HG03097 (cell line): ENCODE measurements around the gene KCTD13.
"Not testable (repeated sequence)": the region's sequence is repeated elsewhere in the genome, so short reads cannot be mapped to it uniquely, and the experiment has no call there.

Experiments used
- ATAC-seq: cut with Tn5 transposase; IDR thresholded peaks from one replicate; pipeline ENCODE4 v1.9.1; 2021; ENCODE audit not compliant: unreplicated experiment, low FRiP score

KCTD13 gene

DNA sequence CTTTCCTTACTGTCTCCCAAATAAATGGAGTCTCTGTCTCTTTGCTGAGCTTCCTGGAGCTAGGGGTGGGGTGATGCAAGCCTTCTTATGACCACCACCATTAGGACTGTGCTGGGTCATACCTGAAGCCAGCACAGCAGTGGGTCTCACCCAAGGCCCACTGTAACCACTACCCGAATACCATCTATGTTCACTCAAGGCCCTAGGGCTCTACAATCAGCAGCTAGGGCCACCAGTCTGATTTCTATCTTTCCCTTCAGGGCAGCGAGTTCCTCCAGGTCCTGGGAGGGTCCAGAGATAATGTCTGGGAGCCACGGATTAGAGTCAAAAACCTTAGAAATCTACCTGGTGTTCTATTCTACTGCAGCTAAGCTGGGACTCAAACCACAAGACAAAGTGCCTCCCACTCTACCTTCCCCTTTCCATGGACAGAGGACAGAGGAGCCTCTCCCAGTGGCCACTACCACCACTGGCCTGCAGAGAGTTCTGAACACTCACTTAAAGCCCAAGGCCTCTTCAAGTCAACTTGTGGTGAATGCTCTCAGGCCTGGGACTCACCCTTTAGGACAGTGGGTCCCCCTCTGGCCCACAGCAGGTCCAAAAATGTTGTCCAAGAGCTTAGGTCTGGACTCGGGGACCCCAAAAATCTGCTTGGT, 24.9 kb upstream of the KCTD13 start:
- ATAC-seq = no peak

GRCh38 chr16:29947897-29948296, 21.9 kb upstream of the KCTD13 start:
- no peak for ATAC-seq

GRCh38 chr16:29943846-29944799, 18.1 kb upstream of the KCTD13 start:
- no peak for ATAC-seq

DNA sequence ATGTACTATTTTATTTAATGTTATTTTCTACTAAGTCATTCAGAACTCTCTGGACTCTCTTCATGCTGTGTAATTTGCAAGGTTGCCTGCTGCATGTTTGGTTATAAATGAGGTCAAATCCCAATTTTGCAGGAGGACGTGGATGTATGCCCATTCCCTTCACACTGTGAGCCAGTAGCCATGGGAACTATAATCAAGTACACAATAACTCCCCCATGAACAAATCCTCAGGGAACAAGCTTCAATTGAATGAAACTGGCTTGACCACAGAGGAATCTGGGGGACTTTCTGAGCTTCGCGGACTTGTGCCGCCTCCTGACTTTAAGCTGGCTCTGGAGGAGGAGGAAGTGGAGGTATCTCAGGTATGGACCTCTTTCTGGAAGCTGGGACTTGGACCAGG, 14.6 kb upstream of the KCTD13 start:
- no peak for ATAC-seq

DNA sequence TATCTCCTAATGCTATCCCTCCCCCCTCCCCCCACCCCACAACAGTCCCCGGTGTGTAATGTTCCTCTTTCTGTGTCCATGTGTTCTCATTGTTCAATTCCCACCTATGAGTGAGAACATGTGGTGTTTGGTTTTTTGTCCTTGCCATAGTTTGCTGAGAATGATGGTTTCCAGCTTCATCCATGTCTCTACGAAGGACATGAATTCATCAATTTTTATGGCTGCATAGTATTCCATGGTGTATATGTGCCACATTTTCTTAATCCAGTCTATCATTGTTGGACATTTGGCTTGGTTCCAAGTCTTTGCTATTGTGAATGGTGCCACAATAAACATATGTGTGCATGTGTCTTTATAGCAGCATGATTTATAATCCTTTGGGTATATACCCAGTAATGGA, 5.7 kb upstream of the KCTD13 start:
- not testable (repeated sequence) for ATAC-seq

- no peak for ATAC-seq
Measured at GRCh38 chr16:29927070-29927905, 1.3 kb upstream of the KCTD13 start.

GRCh38 chr16:29926711-29927052, 656 bp upstream of the KCTD13 start:
- peak; percentile 26 for ATAC-seq

GRCh38 chr16:29925105-29925756, 795 bp downstream of the KCTD13 start:
- ATAC-seq = no peak

DNA sequence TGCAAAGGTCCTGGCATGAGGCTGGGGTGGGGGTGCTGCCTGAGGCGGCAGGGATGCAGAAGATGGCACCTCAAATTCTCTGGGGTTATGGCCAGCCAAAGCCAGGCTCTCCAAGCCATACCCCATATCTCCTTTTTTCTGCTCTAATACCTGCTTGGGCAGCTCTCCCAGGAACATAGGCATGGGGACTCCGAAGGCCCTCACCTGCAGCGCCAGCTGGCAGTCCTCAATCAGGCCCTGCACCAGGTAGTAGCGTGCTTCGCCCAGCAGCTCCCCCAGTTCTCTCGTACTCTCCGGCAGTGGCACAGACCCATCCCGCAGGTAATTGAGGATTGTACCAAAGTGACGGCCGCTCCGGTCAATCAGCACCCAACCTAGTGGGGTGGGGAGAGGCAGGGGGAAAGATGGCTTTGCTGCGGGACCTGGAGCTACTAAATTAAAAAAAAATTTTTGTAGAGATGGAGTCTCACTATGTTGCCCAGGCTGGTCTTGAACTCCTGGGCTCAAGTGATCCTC, 3.0 kb downstream of the KCTD13 start:
- no peak for ATAC-seq

GRCh38 chr16:29922326-29922725, 3.7 kb downstream of the KCTD13 start:
- ATAC-seq = no peak

DNA sequence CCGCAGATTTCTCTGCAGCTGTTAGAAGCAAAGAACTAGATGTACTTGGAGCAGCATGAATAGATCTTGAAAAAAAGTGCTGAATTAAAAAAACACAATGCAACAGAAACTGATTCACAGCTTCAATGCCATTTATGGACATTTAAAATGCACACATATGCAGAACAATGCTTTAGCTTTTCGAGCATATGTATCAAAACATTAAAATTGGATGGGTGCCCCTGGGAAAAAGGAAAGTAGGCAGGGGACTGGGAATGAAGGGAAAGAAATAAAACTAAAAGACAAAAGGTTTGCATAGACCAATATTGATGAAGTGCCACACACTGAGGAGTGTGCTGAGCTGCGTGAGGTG, 5.0 kb downstream of the KCTD13 start:
- no peak for ATAC-seq

- no peak for ATAC-seq
Measured at GRCh38 chr16:29920288-29921033, 5.6 kb downstream of the KCTD13 start.

DNA sequence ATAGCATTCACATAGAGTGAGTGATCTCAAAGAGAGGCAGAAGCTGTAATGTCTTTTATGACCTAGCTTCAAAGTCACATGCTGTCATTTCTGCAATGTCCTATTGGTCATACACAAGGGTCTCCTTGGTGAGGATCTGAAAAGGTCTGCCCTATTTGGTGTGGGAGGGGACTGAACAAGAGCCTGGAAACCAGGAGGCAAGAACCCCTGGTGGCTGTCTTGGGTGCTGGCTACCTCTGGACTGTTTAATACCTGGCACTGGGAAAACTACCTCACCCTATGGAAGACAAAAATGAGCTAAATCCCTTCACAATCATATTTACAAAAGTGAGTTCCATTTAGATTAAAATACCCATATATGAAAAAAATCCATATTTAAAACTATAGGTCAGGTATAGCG, 9.0 kb downstream of the KCTD13 start:
- no peak for ATAC-seq

- no peak for ATAC-seq
Measured at GRCh38 chr16:29915590-29916247, 10.3 kb downstream of the KCTD13 start.

- ATAC-seq = no peak
Measured at GRCh38 chr16:29913514-29913913, 12.5 kb downstream of the KCTD13 start.

- no peak for ATAC-seq
Measured at GRCh38 chr16:29912087-29912486, 13.9 kb downstream of the KCTD13 start.

DNA sequence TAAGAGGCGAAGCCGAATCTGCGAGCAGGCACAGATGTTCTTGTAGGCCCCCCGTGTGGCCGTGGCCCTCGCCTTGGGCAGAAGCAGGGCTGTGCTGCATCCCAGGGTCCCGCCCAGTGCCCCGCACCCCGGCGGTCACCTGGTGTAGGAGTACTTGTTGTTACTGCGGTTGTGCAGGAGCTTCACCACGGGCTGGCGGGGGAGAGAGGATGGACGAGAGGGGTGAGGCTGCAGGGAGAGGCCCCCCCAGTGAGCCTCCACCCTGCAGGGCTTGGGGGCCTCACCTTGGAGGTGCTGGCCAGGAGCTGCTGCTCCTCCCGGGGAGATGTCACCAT, 14.4 kb downstream of the KCTD13 start:
- ATAC-seq = no peak

DNA sequence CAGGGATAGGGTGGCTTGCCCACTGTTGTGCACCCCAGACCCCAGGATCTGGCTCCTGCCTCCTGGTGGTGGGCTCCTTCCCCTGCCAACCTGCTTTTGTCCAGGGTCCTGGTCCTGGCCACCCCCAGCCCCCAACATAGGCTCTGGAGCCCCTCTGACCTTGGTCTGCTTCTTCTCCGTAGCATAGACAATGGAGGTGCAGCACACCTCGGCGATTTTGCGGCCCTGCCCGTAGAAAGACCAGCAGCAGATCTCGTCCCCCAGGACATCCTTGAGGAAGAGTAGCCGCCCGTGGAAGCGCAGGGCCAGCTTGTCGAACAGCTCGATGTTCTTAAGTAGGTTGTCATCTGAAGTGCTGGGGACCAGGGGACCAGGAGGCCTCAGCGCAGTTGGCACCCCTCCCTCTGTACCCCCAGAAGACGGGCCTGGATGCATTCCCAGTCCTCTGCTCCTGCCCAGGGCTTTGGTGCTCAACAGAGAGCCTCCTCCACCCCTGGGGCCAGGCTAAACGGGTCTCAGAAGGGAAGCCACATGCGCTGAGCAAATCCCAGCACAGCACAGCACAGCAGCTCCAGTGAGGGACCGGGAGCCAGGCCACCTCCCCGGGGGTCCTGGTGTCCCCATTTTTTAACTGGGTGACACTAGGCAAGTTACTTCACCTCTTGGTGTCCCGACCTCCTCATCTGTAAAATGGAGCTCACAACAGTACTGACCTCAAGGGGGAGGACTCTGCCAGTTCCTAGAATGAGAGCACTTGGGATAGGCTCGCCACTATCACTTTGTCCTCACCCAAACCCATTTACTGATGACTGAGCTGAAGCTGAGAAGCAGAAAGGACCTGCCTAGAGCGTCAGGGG, 15.0 kb downstream of the KCTD13 start:
- ATAC-seq = no peak

DNA sequence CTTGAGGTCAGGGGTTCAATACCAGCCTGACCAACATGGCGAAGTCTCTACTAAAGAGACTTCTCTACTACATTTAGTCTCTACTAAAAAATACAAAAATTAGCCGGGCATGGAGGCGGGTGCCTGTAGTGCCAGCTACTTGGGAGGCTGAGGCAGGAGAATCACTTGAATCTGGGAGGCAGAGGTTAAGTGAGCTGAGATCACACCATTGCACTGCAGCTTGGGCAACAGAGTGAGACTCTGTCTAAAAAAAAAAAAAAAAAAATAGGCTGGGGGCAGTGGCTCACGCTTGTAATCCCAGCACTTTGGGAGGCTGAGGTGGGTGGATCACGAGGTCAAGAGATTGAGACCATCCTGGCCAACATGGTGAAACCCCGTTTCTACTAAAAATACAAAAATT, 16.2 kb downstream of the KCTD13 start:
- ATAC-seq = not testable (repeated sequence)
